ENCODE measurements around the gene ICOSLG. TPM values are rescaled to one million over a fixed set of nuclear protein-coding genes. Genes with fewer than 3 reads are reported as not detected.

Gene ICOSLG
- total and polyA plus RNA-seq, 2 of the 13 experiments (the other 11 are each of a cell fraction or from before 2014, with no cell fraction given) = 0.51 to 1.3 TPM

- no peaks in the 10 kb centered on the region for H3K9me3 ChIP-seq (ENCODE audit: low read length)
- CTCF ChIA-PET (ENCODE audit: low intra/inter-chr PET ratio, low total read pairs) = no interaction called here
- ATAC-seq = no peak; the same call in 1 of the 3 replicates
- FAIRE-seq = no peak
- H3K4me3 ChIP-seq (replicated peaks in 1 of 3; ENCODE audit: insufficient read depth in 1 of 3, low read depth in 2 of 3, low read length in 3 of 3) = no peak overlapping the region
- 52% methylated on average over 4 of the region's 18 CpGs for WGBS (ENCODE audit: low lambda C conversion rate)
- no peak overlapping the region for H3K27ac ChIP-seq (ENCODE audit: extremely low read length, insufficient read depth, low read length)
- H2AFZ ChIP-seq (ENCODE audit: low read length) = no peak overlapping the region
- intact Hi-C loops (cut with micrococcal nuclease; ENCODE audit: unreplicated experiment) (no loop called here), in situ Hi-C loops (cut with HindIII; ENCODE audit: extremely low pct_ligation_motif_present, low pct_unique_long_range_greater_than_20kb) (no loop called here)
- H4K20me1 ChIP-seq (ENCODE audit: insufficient read depth, low read length) = no peaks in the 10 kb centered on the region
- no peaks in the 10 kb centered on the region for H3K27me3 ChIP-seq (ENCODE audit: control insufficient read depth in 1 of 2, insufficient read depth in 2 of 2, low read length in 2 of 2)
- BruUV-seq (replicated peaks) = no TSS peak
- POLR2A ChIA-PET = no interaction called here
- no peaks in the 10 kb centered on the region for H3K79me2 ChIP-seq (ENCODE audit: insufficient read depth, low read length)
- no peaks in the 10 kb centered on the region for H3K36me3 ChIP-seq (replicated peaks in 1 of 2; ENCODE audit: control insufficient read depth in 1 of 2, insufficient read depth in 2 of 2, low read length in 2 of 2)
- no peak overlapping the region for H3K9ac ChIP-seq (ENCODE audit: insufficient read depth, low read depth, low read length)
- no peak overlapping the region; the same call in 1 of the 2 replicates for H3K4me2 ChIP-seq (ENCODE audit: low read depth, low read length)
- no peak for DNase-seq (ENCODE audit: low spot score)
- peaks cover 5% of the 10 kb centered on the region for H3K4me1 ChIP-seq (ENCODE audit: insufficient read depth, low read length)
- TF ChIP-seq ZNF782 (CRISPR knock-in tag; IDR thresholded peaks at IDR 0.05; ENCODE audit: borderline replicate concordance) = no peak
- TF ChIP-seq ETV5 (CRISPR knock-in tag; IDR thresholded peaks at IDR 0.05; ENCODE audit: borderline replicate concordance) = no peak
- no peak for TF ChIP-seq ZNF672 (CRISPR knock-in tag; IDR thresholded peaks at IDR 0.05)
- TF ChIP-seq ZKSCAN8 (CRISPR knock-in tag; IDR thresholded peaks at IDR 0.05; ENCODE audit: borderline replicate concordance) = no peak
- TF ChIP-seq ZBED4 (CRISPR knock-in tag; IDR thresholded peaks at IDR 0.05; ENCODE audit: borderline replicate concordance) = no peak
- no peak for TF ChIP-seq ZSCAN9 (CRISPR knock-in tag; IDR thresholded peaks at IDR 0.05; ENCODE audit: borderline replicate concordance)
- TF ChIP-seq SRSF1 (optimal IDR thresholded peaks at IDR 0.05; ENCODE audit: low read depth, low read length) = no peak
- TF ChIP-seq ZNF563 (CRISPR knock-in tag; IDR thresholded peaks at IDR 0.05) = no peak
- no peak for TF ChIP-seq SOX13 (IDR thresholded peaks at IDR 0.05)
- no peak for TF ChIP-seq SOX13 (CRISPR knock-in tag; conservative IDR thresholded peaks at IDR 0.05 in 1 of 2, IDR thresholded peaks at IDR 0.05 in 1 of 2)
- TF ChIP-seq TBX3 (IDR thresholded peaks at IDR 0.05; ENCODE audit: borderline replicate concordance) = no peak
- TF ChIP-seq ZNF33A (CRISPR knock-in tag; IDR thresholded peaks at IDR 0.05; ENCODE audit: borderline replicate concordance) = no peak
- TF ChIP-seq YEATS2 (CRISPR knock-in tag; IDR thresholded peaks at IDR 0.05; ENCODE audit: borderline replicate concordance) = no peak
- no peak for TF ChIP-seq ARID4A (CRISPR knock-in tag; IDR thresholded peaks at IDR 0.05; ENCODE audit: borderline replicate concordance)
Measured at GRCh38 chr21:44272284-44272858, 31.6 kb upstream of the ICOSLG start.
